ENCODE results near the gene BANF1. TPM values are rescaled to one million over a fixed set of nuclear protein-coding genes. Genes with fewer than 3 reads are reported as not detected.
"Not testable (repeated sequence)": the region's sequence is repeated elsewhere in the genome, so short reads cannot be mapped to it uniquely, and the experiment has no call there.

BANF1 gene
- total and polyA plus RNA-seq, 2 of the 13 experiments (the other 11 are each of a cell fraction or from before 2014, with no cell fraction given) = 40.5 to 86.5 TPM

DNA sequence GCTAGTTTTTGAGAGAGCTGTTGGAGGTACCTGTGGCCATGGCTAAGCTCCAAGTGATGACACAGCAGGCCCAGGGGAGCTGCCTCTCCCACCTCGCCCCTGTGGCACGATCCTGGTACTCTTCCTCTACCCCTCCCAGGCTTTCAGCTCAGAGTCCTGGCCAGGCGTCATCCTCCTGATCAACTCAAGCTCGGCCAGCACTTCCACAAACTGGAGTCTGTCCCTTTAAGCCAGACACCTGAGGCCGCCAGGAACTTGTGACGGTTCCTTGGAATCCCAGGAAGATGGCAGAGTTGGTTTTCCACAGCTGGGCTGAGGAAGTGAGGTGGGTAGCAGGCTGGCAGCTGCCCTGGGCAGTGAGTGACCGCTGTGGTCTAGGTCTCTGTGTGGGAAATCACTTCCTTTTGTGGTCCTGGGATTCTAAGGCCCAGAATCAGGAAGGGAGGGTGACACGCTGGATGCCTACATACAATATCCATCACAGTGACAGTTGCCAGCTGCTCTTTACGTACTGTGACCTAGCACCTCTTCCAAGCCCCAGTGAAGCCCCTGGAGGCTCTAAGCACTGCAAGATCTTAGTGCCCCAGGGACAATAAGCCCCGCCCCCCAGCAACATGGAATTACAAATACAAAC lies 6.3 kb downstream of the BANF1 start:
- peaks cover 1 to 7% of the 10 kb centered on the region in 2 experiments; a peak in 3 of 5 replicates for H3K36me3 ChIP-seq (replicated peaks in 1 of 2; ENCODE audit: control insufficient read depth in 1 of 2, insufficient read depth in 2 of 2, low read length in 2 of 2)
- no peak overlapping the region; a peak in 1 of 6 replicates for H3K4me3 ChIP-seq (replicated peaks in 1 of 3; ENCODE audit: insufficient read depth in 1 of 3, low read depth in 2 of 3, low read length in 3 of 3)
- H4K20me1 ChIP-seq (ENCODE audit: insufficient read depth, low read length) = no peaks in the 10 kb centered on the region
- DNase-seq (ENCODE audit: low spot score) (no peak), FAIRE-seq (no peak), ATAC-seq (peak; percentile 10; the same call in 1 of the 3 replicates)
- H3K27ac ChIP-seq (ENCODE audit: extremely low read length, insufficient read depth, low read length) = no peak overlapping the region
- in situ Hi-C loops (cut with HindIII; ENCODE audit: extremely low pct_ligation_motif_present, low pct_unique_long_range_greater_than_20kb) (no loop called here), intact Hi-C loops (cut with micrococcal nuclease; ENCODE audit: unreplicated experiment) (no loop called here)
- peaks cover 2% of the 10 kb centered on the region for H3K79me2 ChIP-seq (ENCODE audit: insufficient read depth, low read length)
- no peak overlapping the region for H3K9ac ChIP-seq (ENCODE audit: insufficient read depth, low read depth, low read length)
- CTCF ChIA-PET (ENCODE audit: low intra/inter-chr PET ratio, low total read pairs) = no interaction called here
- peak overlapping the region; percentile 49 for H3K4me2 ChIP-seq (ENCODE audit: low read depth, low read length)
- TF ChIP-seq, protein P1, sequence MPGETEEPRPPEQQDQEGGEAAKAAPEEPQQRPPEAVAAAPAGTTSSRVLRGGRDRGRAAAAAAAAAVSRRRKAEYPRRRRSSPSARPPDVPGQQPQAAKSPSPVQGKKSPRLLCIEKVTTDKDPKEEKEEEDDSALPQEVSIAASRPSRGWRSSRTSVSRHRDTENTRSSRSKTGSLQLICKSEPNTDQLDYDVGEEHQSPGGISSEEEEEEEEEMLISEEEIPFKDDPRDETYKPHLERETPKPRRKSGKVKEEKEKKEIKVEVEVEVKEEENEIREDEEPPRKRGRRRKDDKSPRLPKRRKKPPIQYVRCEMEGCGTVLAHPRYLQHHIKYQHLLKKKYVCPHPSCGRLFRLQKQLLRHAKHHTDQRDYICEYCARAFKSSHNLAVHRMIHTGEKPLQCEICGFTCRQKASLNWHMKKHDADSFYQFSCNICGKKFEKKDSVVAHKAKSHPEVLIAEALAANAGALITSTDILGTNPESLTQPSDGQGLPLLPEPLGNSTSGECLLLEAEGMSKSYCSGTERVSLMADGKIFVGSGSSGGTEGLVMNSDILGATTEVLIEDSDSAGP (CRISPR knock-in tag; IDR thresholded peaks at IDR 0.05; ENCODE audit: borderline replicate concordance) = peak; percentile 84
- TF ChIP-seq, protein P2, sequence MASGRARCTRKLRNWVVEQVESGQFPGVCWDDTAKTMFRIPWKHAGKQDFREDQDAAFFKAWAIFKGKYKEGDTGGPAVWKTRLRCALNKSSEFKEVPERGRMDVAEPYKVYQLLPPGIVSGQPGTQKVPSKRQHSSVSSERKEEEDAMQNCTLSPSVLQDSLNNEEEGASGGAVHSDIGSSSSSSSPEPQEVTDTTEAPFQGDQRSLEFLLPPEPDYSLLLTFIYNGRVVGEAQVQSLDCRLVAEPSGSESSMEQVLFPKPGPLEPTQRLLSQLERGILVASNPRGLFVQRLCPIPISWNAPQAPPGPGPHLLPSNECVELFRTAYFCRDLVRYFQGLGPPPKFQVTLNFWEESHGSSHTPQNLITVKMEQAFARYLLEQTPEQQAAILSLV (CRISPR knock-in tag; IDR thresholded peaks at IDR 0.05; ENCODE audit: borderline replicate concordance) = no peak
- 15% methylated on average over 8 of the region's 10 CpGs for WGBS (ENCODE audit: low lambda C conversion rate)
- H2AFZ ChIP-seq (ENCODE audit: low read length) = peak overlapping the region; percentile 69
- peaks cover 24% of the 10 kb centered on the region; the same call in 1 of the 2 replicates for H3K4me1 ChIP-seq (ENCODE audit: insufficient read depth, low read length)
- H3K27me3 ChIP-seq (ENCODE audit: control insufficient read depth in 1 of 2, insufficient read depth in 2 of 2, low read length in 2 of 2) = peaks cover 6 to 30% of the 10 kb centered on the region in 2 experiments; a peak in 4 of 5 replicates
- no peaks in the 10 kb centered on the region for H3K9me3 ChIP-seq (ENCODE audit: low read length)
- POLR2A ChIA-PET = interaction anchor here (0.6 to 1.2 kb wide), 3 partner anchors 14 to 288 kb away, joined by 3 read pairs; partner anchors contain the start of gene RNASEH2C
- no TSS peak for BruUV-seq (replicated peaks)

GRCh38 chr11:66010036-66010435 lies 7.7 kb downstream of the BANF1 start:
- H3K4me3 ChIP-seq (replicated peaks in 1 of 3; ENCODE audit: insufficient read depth in 1 of 3, low read depth in 2 of 3, low read length in 3 of 3); CTCF ChIA-PET (ENCODE audit: low intra/inter-chr PET ratio, low total read pairs); in situ Hi-C loops (cut with HindIII; ENCODE audit: extremely low pct_ligation_motif_present, low pct_unique_long_range_greater_than_20kb); H3K36me3 ChIP-seq (replicated peaks in 1 of 2; ENCODE audit: control insufficient read depth in 1 of 2, insufficient read depth in 2 of 2, low read length in 2 of 2); H4K20me1 ChIP-seq (ENCODE audit: insufficient read depth, low read length); H2AFZ ChIP-seq (ENCODE audit: low read length); BruUV-seq (replicated peaks); FAIRE-seq; H3K79me2 ChIP-seq (ENCODE audit: insufficient read depth, low read length); ATAC-seq; H3K9ac ChIP-seq (ENCODE audit: insufficient read depth, low read depth, low read length); DNase-seq (ENCODE audit: low spot score); H3K4me2 ChIP-seq (ENCODE audit: low read depth, low read length); H3K27ac ChIP-seq (ENCODE audit: extremely low read length, insufficient read depth, low read length); H3K9me3 ChIP-seq (ENCODE audit: low read length); intact Hi-C loops (cut with micrococcal nuclease; ENCODE audit: unreplicated experiment); POLR2A ChIA-PET: not testable (repeated sequence)
- 23% methylated on average over 4 of the region's 4 CpGs for WGBS (ENCODE audit: low lambda C conversion rate)
- peaks cover 6 to 34% of the 10 kb centered on the region in 2 experiments; a peak in 4 of 5 replicates for H3K27me3 ChIP-seq (ENCODE audit: control insufficient read depth in 1 of 2, insufficient read depth in 2 of 2, low read length in 2 of 2)
- H3K4me1 ChIP-seq (ENCODE audit: insufficient read depth, low read length) = peaks cover 14% of the 10 kb centered on the region; the same call in 1 of the 2 replicates

All from HepG2 (cell line).